Measurements from ENCODE around the gene CFAP77. TPM values are rescaled to one million over a fixed set of nuclear protein-coding genes. Genes with fewer than 3 reads are reported as not detected.

The CFAP77 gene
- polyA plus RNA-seq, 1 of the 3 experiments (the other 2 are of a cell fraction) = 1.1 TPM

- peaks cover 0 to 5% of the 10 kb centered on the region in 2 experiments; a peak in 1 of 4 replicates for H3K4me1 ChIP-seq (ENCODE audit: control insufficient read depth in 1 of 2, insufficient read depth in 2 of 2, low read depth in 1 of 2, low read length in 1 of 2)
- WGBS (ENCODE audit: low lambda C conversion rate) = 81% methylated on average over 4 of the region's 4 CpGs
Measured at GRCh38 chr9:132370592-132370991, 39.4 kb upstream of the CFAP77 start.

GRCh38 chr9:132372177-132373095 lies 37.6 kb upstream of the CFAP77 start:
- ChIA-PET CTCF (interaction anchor here (0.6 to 1.5 kb wide), 3 partner anchors 19 to 1161 kb away, joined by 4 to 6 read pairs (median 5); no protein-coding TSS in a partner anchor), POLR2A (interaction anchor here (1.8 kb wide), 1 partner anchor 18 kb away, joined by 13 read pairs; the partner anchor contains the start of gene SETX)
- Histone ChIP-seq H3K27ac (ENCODE audit: low read depth in 2 of 2, low read length in 1 of 2) (peak overlapping the region in 1 of 2 experiments; percentile 8; a peak in 1 of 4 replicates), H3K4me2 (no peak overlapping the region), H3K9me2 (no peaks in the 10 kb centered on the region), H3K27me3 (ENCODE audit: insufficient read depth) (no peaks in the 10 kb centered on the region), H3K4me3 (ENCODE audit: low read depth in 2 of 2, low read length in 1 of 2) (no peak overlapping the region), H3K4me1 (ENCODE audit: control insufficient read depth in 1 of 2, insufficient read depth in 2 of 2, low read depth in 1 of 2, low read length in 1 of 2) (peaks cover 0 to 5% of the 10 kb centered on the region in 2 experiments; a peak in 1 of 4 replicates), H3K9ac (no peak overlapping the region), H4K20me1 (ENCODE audit: insufficient read depth) (no peaks in the 10 kb centered on the region), H3K9me3 (no peaks in the 10 kb centered on the region), H3K36me3 (replicated peaks in 1 of 2; ENCODE audit: control insufficient read depth in 1 of 2, insufficient read depth in 2 of 2, low read length in 1 of 2) (peaks cover 14 to 15% of the 10 kb centered on the region in 2 experiments), H3K79me2 (ENCODE audit: insufficient read depth) (no peaks in the 10 kb centered on the region), H3F3A (replicated peaks; ENCODE audit: insufficient read depth) (peaks cover 6% of the 10 kb centered on the region), H2AFZ (ENCODE audit: low read depth) (peak overlapping the region; percentile 50; the same call in 1 of the 2 replicates)
- no peak for TF ChIP-seq TAF1 (IDR thresholded peaks at IDR 0.05; ENCODE audit: borderline replicate concordance, low read depth, low read length)
- TF ChIP-seq USF2 (IDR thresholded peaks at IDR 0.05; ENCODE audit: borderline replicate concordance, low read depth, low read length) = no peak
- no peak for TF ChIP-seq USF1 (IDR thresholded peaks at IDR 0.05; ENCODE audit: borderline replicate concordance, low read depth)
- no peak for TF ChIP-seq NRF1 (IDR thresholded peaks at IDR 0.05; ENCODE audit: low read depth, low read length)
- TF ChIP-seq POLR2AphosphoS5 (IDR thresholded peaks at IDR 0.05; ENCODE audit: low read depth, low read length) = no peak
- TF ChIP-seq MXI1 (IDR thresholded peaks at IDR 0.05; ENCODE audit: low read depth, low read length) = no peak
- TF ChIP-seq TCF12 (IDR thresholded peaks at IDR 0.05) = no peak
- no peak for TF ChIP-seq ELF1 (IDR thresholded peaks at IDR 0.05)
- no peak for TF ChIP-seq MEF2A (IDR thresholded peaks at IDR 0.05; ENCODE audit: borderline replicate concordance, low read depth)
- TF ChIP-seq CHD2 (IDR thresholded peaks at IDR 0.05; ENCODE audit: low read length, partially characterized antibody) = no peak
- no peak for TF ChIP-seq TEAD4 (IDR thresholded peaks at IDR 0.05; ENCODE audit: borderline replicate concordance, insufficient read depth)
- TF ChIP-seq RAD21 (IDR thresholded peaks at IDR 0.05; ENCODE audit: low read length) = no peak
- TF ChIP-seq GABPA (IDR thresholded peaks at IDR 0.05; ENCODE audit: low read depth) = no peak
- WGBS (ENCODE audit: low lambda C conversion rate) = 82% methylated on average over 14 of the region's 14 CpGs
- peak; percentile 58 for DNase-seq

More at GRCh38 chr9:132370592-132370991, 39.4 kb upstream of the CFAP77 start:
- Histone ChIP-seq H3K79me2 (ENCODE audit: insufficient read depth) (no peaks in the 10 kb centered on the region), H3K4me3 (ENCODE audit: low read depth in 2 of 2, low read length in 1 of 2) (no peak overlapping the region), H3K27me3 (ENCODE audit: insufficient read depth) (no peaks in the 10 kb centered on the region), H3K9me2 (no peaks in the 10 kb centered on the region), H3K27ac (ENCODE audit: low read depth in 2 of 2, low read length in 1 of 2) (no peak overlapping the region), H3K36me3 (replicated peaks in 1 of 2; ENCODE audit: control insufficient read depth in 1 of 2, insufficient read depth in 2 of 2, low read length in 1 of 2) (peaks cover 4 to 6% of the 10 kb centered on the region in 2 experiments), H4K20me1 (ENCODE audit: insufficient read depth) (no peaks in the 10 kb centered on the region), H3K9me3 (no peaks in the 10 kb centered on the region), H3K9ac (no peak overlapping the region), H2AFZ (ENCODE audit: low read depth) (no peak overlapping the region), H3K4me2 (no peak overlapping the region), H3F3A (replicated peaks; ENCODE audit: insufficient read depth) (peaks cover 10% of the 10 kb centered on the region)
- ChIA-PET POLR2A (no interaction called here), CTCF (no interaction called here)
- TF ChIP-seq USF2 (IDR thresholded peaks at IDR 0.05; ENCODE audit: borderline replicate concordance, low read depth, low read length) = no peak
- TF ChIP-seq FOXM1 (IDR thresholded peaks at IDR 0.05; ENCODE audit: low read depth) = no peak
- no peak for TF ChIP-seq RCOR1 (IDR thresholded peaks at IDR 0.05; ENCODE audit: low read length)
- TF ChIP-seq FOSL2 (IDR thresholded peaks at IDR 0.05; ENCODE audit: borderline replicate concordance, low read depth) = no peak
- TF ChIP-seq RFX5 (IDR thresholded peaks at IDR 0.05; ENCODE audit: low read length) = no peak
- no peak for TF ChIP-seq PBX3 (IDR thresholded peaks at IDR 0.05)
- no peak for TF ChIP-seq RAD21 (IDR thresholded peaks at IDR 0.05; ENCODE audit: low read length)
- no peak for TF ChIP-seq EP300 (IDR thresholded peaks at IDR 0.05; ENCODE audit: borderline replicate concordance in 1 of 2, low read depth in 1 of 2, low read length in 1 of 2)
- TF ChIP-seq CHD2 (IDR thresholded peaks at IDR 0.05; ENCODE audit: low read length, partially characterized antibody) = no peak
- TF ChIP-seq TEAD4 (IDR thresholded peaks at IDR 0.05; ENCODE audit: borderline replicate concordance, insufficient read depth) = no peak
- no peak for TF ChIP-seq SIN3A (IDR thresholded peaks at IDR 0.05; ENCODE audit: borderline replicate concordance, low read depth, low read length)
- no peak for TF ChIP-seq JUND (IDR thresholded peaks at IDR 0.05)
- TF ChIP-seq GATA2 (CRISPR knock-in tag; IDR thresholded peaks at IDR 0.05) = no peak
- TF ChIP-seq YY1 (IDR thresholded peaks at IDR 0.05; ENCODE audit: low read depth) = no peak
- TF ChIP-seq TCF12 (IDR thresholded peaks at IDR 0.05) = no peak
- TF ChIP-seq FOXJ3 (CRISPR knock-in tag; IDR thresholded peaks at IDR 0.05) = no peak
- DNase-seq = no peak
